HG02981 (cell line): ENCODE measurements around the gene SFRP5.

Experiments
- ATAC-seq: cut with Tn5 transposase; IDR thresholded peaks from one replicate; pipeline ENCODE4 v1.9.1; 2021; ENCODE audit warnings: mild to moderate bottlenecking, moderate library complexity; ENCODE audit not compliant: unreplicated experiment

Gene SFRP5

DNA sequence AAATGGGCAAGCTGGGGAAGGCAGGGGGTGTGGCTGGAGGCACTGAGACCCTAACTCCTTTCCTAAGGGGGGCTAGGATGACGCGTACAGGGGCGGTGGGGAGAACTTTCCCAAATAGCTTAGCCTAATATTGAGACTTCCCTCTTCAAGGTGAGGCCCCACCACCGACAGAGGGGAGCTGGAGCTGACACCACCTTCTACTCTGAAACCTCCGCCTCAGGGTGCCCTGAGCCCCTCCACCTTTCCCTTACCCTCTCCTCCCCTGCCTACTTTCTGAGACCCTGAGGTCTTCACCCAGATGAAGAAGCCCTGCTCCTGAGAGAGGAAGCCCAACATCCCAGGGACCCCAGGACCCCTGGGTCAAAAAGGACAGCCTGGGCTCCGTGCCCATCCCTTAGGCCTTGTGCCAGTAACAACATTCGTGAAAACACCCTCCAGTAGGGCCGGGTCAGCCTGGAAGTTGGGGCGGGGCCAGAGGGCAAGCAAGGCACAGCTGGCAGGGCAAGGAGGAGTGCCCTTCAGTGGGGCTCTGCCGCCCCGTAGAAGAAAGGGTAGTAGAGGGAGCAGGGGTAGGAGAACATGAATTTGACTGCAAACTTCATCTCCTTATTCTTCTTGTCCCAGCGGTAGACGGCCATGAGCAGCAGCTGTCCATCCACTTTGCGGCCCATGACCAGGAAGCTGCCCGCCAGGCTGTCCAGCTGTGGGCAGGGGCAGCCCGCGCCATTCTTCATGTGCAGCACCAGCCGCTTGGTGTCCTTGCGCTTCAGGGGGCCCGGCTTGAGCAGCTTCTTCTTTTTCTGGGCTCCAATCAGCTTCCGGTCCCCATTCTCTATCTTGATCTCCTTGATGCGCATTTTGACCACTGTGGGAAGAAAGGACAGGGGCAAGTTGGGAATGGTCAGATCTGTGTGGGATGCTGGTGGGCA lies 4.5 kb downstream of the SFRP5 start:
- ATAC-seq, result no peak

- ATAC-seq, result no peak
These were observed 5.5 kb downstream of the SFRP5 start for GRCh38 chr10:97766106-97766810.

DNA sequence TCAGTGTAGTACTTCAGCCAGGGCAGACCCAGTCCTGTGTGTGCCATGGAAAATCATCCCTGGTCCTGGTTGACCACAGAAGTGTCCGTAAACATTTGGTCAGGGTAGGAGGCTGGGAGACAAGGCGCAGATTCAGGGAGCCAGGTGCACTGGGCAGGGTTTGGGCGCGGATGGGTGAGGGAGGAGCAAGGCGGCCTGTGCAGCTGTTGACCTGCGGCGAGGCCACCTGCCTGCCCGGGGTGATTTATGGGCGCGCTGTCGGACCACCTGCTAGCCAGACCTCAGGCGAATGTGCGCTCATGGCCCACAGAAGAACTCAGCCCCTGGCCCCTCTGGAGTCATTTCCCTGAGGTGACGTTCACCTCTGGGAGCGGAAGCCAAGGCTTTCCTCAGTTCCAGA lies 6.6 kb downstream of the SFRP5 start:
- no peak for ATAC-seq

- peak; percentile 75 for ATAC-seq
These were observed 7.3 kb downstream of the SFRP5 start for GRCh38 chr10:97764519-97764931.

DNA sequence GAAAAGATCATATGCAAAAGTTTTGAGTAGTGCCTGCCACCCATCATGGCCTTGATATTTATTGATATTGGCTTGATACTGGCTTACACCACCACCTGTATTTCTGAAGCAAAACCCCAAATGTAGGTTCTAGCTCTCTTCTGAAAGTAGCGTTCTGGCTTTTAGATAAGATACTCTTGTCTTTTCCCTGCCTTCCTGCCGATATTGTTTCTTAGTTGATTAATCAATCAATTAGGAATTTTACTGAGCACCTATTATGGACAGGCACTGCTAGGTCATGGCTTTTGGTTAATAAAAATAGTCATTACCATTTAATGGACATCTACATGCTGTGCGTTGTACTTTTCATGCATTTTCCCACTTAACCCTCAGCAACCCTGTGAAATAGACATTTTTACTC lies 7.9 kb downstream of the SFRP5 start:
- no peak for ATAC-seq

DNA sequence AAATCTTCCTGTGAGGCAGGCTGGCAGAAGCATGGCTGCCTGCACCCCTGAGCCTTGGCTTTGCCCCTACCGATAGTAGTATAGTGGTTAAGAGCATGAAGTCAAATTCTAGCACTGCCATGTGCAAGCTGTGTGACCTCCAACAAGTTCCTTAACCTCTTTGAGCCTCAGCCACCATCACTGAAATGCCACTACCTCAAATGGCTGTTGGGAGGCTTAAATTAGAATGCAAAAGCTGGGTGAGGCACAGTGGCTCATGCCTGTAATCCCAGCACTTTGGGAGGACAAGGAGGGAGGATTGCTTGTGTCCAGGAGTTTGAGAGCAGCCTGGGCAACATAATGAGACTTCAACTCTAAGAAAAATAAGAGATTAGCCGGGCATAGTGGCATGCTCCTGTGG lies 8.4 kb downstream of the SFRP5 start:
- no peak for ATAC-seq

DNA sequence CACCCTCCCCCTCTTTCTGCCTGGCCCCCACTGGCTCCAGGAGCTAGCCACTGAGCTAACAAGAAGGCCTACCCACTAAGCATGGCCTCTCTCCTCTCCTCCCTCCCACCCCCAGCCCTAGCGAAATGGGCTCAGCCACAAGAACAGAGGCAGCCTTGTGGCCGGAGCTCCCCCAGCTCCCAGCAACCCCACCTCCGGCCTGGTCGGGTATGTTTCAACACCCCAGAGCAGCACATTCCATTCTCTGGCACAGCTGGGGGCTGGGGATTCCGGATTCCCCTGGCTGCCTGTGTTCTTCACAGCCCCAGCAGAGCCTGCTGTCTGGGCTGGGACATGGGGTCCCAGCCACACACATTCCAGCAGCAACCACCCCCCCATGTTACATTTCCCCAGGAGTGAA lies 9.0 kb downstream of the SFRP5 start:
- no peak for ATAC-seq

GRCh38 chr10:97762056-97762455 lies 9.7 kb downstream of the SFRP5 start:
- ATAC-seq, result no peak

DNA sequence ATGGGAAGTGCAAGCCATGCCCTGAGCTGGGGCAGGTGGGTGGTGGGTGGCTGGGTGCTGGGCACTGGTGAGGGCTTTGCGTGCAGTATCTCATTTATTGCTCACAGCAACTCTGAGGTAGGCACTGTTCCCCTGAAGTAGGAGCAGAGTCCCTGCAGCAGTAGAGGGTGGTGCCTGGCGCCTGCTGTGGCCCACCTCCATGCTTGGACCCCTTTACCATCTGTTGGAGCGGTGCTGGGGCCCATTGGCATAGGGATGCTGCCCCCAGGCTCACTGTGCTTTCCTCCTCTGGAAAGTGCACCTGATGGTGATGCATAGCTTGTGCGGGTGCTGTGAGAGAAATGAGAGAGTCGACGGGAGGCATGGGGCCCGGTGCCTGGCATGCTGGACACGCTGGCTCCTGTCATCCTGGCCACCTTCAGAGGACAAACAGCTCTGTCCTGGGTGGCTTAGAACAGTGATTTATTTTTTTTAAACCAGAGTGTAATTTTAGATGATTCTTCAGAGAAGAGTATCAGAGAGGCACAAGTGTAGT lies 10.4 kb downstream of the SFRP5 start:
- no peak for ATAC-seq

- no peak for ATAC-seq
These were observed 11.1 kb downstream of the SFRP5 start for GRCh38 chr10:97760461-97761257.

- no peak for ATAC-seq
These were observed 11.9 kb downstream of the SFRP5 start for GRCh38 chr10:97759946-97760345.

DNA sequence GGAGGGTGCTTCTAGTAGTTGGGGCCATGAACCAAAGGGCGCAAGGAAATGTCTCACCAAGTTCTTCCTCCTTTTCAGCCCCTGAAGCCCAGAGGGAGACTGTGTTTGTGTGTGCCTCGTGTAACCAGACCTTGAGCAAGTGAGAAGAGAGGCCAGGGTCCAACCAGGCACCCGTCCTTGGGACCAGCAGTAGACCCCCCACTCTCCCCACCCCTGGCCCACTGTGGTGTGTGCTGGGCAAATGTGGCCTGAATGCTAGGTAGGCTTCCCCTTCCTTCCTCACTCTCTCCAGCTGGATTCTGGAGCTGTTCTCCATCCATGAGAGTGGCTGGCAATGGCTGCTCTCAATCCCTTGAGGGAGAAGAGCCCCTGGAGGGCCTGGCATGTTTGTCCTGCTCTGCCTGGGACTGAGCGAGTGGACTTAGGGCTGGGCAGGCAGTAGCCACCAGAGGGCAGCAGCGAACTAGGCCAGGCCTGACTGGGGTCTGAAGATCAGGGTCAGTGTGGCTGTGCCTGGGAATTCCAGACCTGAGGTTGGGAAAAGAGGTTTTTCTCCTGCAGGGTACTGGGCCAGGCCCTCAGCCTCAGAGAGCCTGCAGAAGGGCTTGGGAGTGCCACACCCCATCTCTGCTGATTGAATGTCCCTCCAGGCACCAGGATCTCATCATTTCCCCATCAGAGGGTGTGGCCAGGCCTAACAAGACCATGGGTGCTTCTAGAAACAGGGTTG lies 12.5 kb downstream of the SFRP5 start:
- ATAC-seq, result no peak

- ATAC-seq, result no peak
These were observed 14.3 kb downstream of the SFRP5 start for GRCh38 chr10:97757471-97757870.

- no peak for ATAC-seq
These were observed 16.1 kb downstream of the SFRP5 start for GRCh38 chr10:97755718-97756117.

- ATAC-seq, result no peak
These were observed 17.1 kb downstream of the SFRP5 start for GRCh38 chr10:97754726-97755125.

GRCh38 chr10:97752956-97753355 lies 18.8 kb downstream of the SFRP5 start:
- ATAC-seq, result no peak

DNA sequence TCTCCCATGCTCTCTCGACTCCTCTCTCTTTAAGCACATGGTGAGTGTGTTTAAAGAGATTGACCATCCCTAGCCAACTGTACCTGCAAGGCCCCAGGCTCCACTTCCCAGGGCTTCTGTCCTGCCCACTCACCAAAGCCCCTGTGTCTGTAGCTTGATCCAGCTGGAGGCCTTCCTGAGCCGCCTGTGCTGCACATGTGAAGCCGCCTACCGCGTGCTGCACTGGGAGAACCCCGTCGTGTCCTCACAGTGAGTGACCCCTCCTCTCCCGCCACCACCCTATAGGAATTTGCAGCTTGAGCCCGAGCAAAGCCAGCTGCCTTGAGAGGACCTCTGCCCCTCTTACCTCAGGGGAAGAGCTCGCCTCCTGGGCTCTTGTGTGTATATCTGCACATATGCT lies 23.7 kb downstream of the SFRP5 start:
- ATAC-seq, result no peak

DNA sequence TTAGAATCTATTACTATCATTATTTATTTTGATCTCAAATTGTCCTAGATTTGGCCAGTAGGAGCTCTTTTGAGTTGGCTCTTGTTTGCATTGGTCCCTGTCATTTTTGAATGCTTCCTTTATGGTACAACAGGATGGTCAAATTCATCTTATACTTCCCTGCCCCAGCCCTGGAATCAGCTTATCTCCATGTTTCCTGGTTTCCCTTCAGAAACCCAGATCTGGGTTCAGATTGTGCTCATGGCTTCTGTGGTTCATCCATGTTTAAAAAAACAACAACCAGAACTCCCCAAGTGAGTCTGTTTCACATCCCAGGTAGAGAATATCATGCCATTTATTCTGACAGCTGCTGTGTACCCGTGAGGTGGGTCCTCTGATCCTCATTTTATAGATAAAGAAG lies 24.2 kb downstream of the SFRP5 start:
- ATAC-seq, result no peak

DNA sequence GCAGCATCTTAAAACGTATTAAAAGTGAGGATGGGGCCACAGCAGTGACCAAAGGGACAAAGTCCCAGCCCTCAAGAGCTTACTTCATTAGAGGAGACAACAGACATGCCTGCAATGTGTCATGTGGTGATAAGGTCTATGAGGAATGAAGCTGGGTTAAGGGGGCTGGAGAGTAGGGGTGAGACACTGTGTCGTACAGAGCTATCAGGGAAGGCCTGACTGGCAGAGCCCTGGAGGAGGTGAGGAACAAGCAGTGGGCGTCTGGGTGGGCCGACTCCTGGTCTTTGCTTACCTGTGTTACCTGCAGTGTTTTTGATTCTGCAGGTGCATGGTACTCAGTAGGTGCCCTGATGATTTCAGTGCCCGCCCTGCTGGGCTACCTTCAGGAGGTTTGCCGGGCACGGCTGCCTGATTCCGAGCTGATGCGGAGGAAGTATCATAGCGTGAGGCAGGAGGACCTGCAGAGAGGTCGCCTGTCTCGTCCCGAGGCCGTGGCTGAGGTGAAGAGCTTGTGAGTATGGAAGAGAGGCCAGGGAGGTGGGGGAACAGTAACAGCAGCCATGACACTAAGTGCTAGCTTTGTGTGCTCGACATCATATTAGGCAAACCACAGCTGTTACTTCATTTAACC lies 27.3 kb downstream of the SFRP5 start:
- no peak for ATAC-seq
